GM12874 (cell line): Measurements from ENCODE around the gene MORN1.

Experiments
- CTCF ChIP-seq: IDR thresholded peaks from 2 replicates; pipeline ENCODE4 v1.5.1; 2011; ENCODE audit warnings: low read depth, mild to moderate bottlenecking, control low read depth, low read length, moderate library complexity; ENCODE audit not compliant: insufficient read depth

The MORN1 gene

DNA sequence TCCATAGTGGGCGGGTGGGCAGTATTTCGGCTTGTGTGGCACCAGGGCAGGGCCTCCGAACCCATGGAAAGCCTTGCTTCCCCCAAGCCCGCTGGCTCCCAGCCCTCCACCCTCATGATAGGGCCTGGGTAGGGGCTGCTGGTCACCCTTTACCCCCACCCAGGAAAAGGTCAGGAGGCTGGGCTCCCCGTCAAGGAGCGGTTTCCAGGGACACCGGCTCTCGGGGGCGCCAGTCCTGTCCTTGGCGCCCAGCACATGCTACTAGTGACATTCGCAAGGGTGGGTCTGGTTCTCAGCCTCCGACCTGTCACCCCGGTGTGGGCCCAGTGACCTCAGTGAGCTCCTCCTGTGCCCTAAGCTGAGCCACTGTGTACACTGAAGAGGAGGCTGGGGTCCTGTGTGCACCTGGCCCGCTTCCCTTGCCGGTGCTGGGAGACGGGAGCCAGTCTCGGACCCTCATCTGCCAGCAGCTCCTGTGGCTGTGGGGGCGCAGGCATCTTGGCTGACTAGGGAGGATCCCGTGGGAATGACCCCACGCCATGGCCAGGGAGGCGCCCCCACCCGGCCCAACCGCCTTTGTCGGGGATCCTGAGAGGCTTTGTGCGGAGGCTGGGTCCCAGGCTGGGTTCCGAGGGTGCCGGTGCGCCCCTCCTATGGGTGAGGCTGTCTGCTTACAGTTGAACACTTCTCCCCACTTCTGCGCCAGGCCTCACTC, 108.6 kb downstream of the MORN1 start:
- TF ChIP-seq CTCF, result no peak

DNA sequence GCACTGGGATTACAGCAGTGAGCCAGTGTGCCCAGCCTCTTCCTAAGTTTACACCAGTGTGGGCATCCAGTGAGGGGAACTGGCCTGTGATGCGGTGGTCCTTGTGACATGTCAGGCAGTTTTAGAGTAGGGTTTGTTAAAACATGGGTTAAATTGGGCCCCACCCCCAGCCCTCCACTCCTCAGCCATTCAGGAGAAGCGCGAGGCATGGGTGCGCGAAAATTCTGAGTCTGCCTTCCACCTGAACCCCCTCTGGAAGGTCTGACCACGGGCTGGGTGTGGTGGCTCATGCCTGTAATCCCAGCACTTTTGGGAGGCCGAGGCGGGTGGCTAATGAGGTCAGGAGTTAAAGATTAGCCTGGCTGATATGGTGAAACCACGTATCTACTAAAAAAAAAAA, 111.5 kb downstream of the MORN1 start:
- no peak for TF ChIP-seq CTCF

GRCh38 chr1:2279210-2279639, 112.1 kb downstream of the MORN1 start:
- no peak for TF ChIP-seq CTCF

- TF ChIP-seq CTCF, result no peak
These were observed 112.7 kb downstream of the MORN1 start for GRCh38 chr1:2278591-2279209.

GRCh38 chr1:2277741-2278488, 113.4 kb downstream of the MORN1 start:
- TF ChIP-seq CTCF, result no peak

GRCh38 chr1:2276803-2277580, 114.4 kb downstream of the MORN1 start:
- TF ChIP-seq CTCF, result no peak
